ENCODE measurements around the gene IPO8. TPM values are rescaled to one million over a fixed set of nuclear protein-coding genes. Genes with fewer than 3 reads are reported as not detected.

Gene IPO8
- total RNA-seq, 4 donors from 2014 or later = 17.0 to 29.2 (median 21.3) TPM

DNA sequence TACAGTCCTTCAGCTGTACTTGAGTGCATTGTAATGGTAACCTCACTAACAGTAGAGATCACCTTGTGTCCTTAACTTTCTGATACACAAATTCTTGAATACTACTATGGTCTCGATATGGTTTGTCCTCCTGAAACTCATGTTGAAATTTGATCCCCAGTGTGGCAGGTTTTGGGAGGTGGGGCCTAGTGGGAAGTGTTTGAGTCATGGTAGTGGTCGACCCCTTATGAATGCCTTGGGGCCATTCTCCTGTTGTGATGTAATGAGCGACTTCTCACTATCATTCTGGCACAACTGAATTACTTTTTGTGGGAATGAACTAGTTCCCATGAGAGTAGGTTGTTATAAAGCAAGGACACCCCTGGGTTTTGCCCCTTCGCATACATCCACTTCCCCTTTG is 52.3 kb downstream of the IPO8 start:
- TF ChIP-seq, protein P1, sequence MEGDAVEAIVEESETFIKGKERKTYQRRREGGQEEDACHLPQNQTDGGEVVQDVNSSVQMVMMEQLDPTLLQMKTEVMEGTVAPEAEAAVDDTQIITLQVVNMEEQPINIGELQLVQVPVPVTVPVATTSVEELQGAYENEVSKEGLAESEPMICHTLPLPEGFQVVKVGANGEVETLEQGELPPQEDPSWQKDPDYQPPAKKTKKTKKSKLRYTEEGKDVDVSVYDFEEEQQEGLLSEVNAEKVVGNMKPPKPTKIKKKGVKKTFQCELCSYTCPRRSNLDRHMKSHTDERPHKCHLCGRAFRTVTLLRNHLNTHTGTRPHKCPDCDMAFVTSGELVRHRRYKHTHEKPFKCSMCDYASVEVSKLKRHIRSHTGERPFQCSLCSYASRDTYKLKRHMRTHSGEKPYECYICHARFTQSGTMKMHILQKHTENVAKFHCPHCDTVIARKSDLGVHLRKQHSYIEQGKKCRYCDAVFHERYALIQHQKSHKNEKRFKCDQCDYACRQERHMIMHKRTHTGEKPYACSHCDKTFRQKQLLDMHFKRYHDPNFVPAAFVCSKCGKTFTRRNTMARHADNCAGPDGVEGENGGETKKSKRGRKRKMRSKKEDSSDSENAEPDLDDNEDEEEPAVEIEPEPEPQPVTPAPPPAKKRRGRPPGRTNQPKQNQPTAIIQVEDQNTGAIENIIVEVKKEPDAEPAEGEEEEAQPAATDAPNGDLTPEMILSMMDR (IDR thresholded peaks at IDR 0.05) = no peak
- no peak for TF ChIP-seq POLR2A (IDR thresholded peaks at IDR 0.05)
- intact Hi-C loops (cut with DNase I; ENCODE audit: low total_unique reads) = no loop called here

GRCh38 chr12:30640392-30640791 is 55.3 kb downstream of the IPO8 start:
- WGBS, 2 donors = 94 to 97% methylated on average over 2 of the region's 2 CpGs
- H3K4me3 ChIP-seq (ENCODE audit: low read depth, poor library complexity, severe bottlenecking) = no peak overlapping the region
- no peak for DNase-seq (ENCODE audit: low spot score in 2 of 2)
- intact Hi-C loops (cut with DNase I; ENCODE audit: low total_unique reads) = no loop called here
- TF ChIP-seq, protein P1 (IDR thresholded peaks at IDR 0.05) = no peak
- no peak for TF ChIP-seq POLR2A (IDR thresholded peaks at IDR 0.05)

More for the DNA sequence above, 52.3 kb downstream of the IPO8 start:
- no peak overlapping the region for H3K4me3 ChIP-seq (ENCODE audit: low read depth, poor library complexity, severe bottlenecking)
- WGBS, 2 donors = 83 to 88% methylated on average over 4 of the region's 4 CpGs
- DNase-seq (ENCODE audit: low spot score in 2 of 2) = no peak

- TF ChIP-seq, protein P1 (IDR thresholded peaks at IDR 0.05) = no peak
- no peak for TF ChIP-seq POLR2A (IDR thresholded peaks at IDR 0.05)
- DNase-seq (ENCODE audit: low spot score in 2 of 2) = no peak
- intact Hi-C loops (cut with DNase I; ENCODE audit: low total_unique reads) = no loop called here
- WGBS, 2 donors = 65 to 74% methylated on average over 2 of the region's 2 CpGs
- no peak overlapping the region for H3K4me3 ChIP-seq (ENCODE audit: low read depth, poor library complexity, severe bottlenecking)
Measured at GRCh38 chr12:30635385-30635784, 60.3 kb downstream of the IPO8 start.

DNA sequence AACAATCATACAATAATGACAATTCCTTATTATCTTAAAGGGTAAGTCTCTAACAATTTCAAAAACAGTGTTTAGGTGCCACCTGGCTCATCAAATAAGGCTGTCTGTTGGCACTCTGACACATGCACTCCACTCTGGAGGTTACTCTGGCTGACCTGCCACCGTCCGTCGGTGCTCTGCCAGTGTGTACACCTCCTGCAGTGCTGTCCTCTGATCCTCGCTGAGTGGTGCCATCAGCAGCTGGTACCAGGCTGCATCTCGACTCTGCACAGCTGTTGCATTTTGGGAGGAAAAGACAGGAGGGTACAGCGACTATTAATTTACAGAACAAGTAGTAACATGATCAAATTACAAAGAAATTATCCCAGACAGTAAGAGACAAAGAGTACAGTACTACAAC is 63.9 kb downstream of the IPO8 start:
- intact Hi-C loops (cut with DNase I; ENCODE audit: low total_unique reads) = no loop called here
- TF ChIP-seq, protein P1 (IDR thresholded peaks at IDR 0.05) = no peak
- no peak for TF ChIP-seq POLR2A (IDR thresholded peaks at IDR 0.05)
- no peak overlapping the region for H3K4me3 ChIP-seq (ENCODE audit: low read depth, poor library complexity, severe bottlenecking)
- WGBS, 2 donors = 88 to 93% methylated on average over 6 of the region's 6 CpGs
- no peak for DNase-seq (ENCODE audit: low spot score in 2 of 2)

DNA sequence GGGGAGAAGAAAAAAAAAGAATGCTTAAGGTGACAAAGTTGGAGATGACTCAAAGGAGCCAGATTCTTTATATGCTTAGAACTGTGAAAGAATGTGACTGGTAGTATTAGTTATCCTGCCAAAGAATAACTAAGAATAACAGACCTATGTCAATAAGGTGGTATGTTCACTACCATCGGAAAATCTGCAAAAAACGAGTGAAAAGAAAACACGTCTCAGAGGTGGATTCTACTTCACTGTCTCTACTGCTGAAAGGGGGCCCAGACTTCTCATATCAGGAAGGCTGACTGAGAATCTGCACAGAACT is 64.7 kb downstream of the IPO8 start:
- 70 to 82% methylated on average over 3 of the region's 3 CpGs for WGBS, 2 donors
- no peak overlapping the region for H3K4me3 ChIP-seq (ENCODE audit: low read depth, poor library complexity, severe bottlenecking)
- intact Hi-C loops (cut with DNase I; ENCODE audit: low total_unique reads) = no loop called here
- DNase-seq (ENCODE audit: low spot score in 2 of 2) = no peak
- no peak for TF ChIP-seq POLR2A (IDR thresholded peaks at IDR 0.05)
- TF ChIP-seq, protein P1 (IDR thresholded peaks at IDR 0.05) = no peak
